Right lobe of liver (tissue), 4 donors: Measurements from ENCODE around the gene CFH.

ENCODE experiments used
- POLR2A ChIP-seq: fragments of 450-650 bp; IDR thresholded peaks from one replicate; pipeline ENCODE4 v1.6.1; 2017; ENCODE audit warnings: antibody characterized with exemption, mild to moderate bottlenecking
- TF ChIP-seq, protein P1 (sequence below), 4 donors: fragments of 200-600 bp in 3 of 4; fragments of 450-650 bp in 1 of 4; IDR thresholded peaks; one replicate each; pipeline versions ENCODE4 v1.5.1 to v1.8.0; 2016 to 2022; ENCODE audit warnings: antibody characterized with exemption in 4 of 4, mild to moderate bottlenecking in 2 of 4
- donor health status: DM: no; HTN: no; CAD: no.
- donor health status: DM: no; HTN: no; CAD: no.
- donor health status: DM: no; HTN: yes; CAD: no.

DNA sequence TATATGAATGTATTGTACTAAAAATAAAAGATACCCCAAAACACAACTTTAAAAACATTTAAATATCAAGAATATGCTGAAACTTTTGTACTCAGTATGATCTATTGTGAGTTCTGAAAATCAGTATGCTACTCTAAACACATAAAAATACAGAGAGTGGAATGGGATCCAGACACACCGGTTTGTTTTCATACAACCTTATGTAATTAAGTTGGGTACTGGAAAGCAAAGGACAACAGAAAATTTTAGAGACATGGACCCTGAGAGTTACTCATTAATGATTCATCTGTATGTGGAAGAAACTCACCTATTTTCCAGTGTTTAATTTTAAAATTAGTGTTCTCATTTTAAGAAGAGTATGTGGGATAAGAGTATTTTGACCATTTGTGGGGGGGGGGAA lies 121.9 kb downstream of the CFH start:
- TF ChIP-seq, protein P1, sequence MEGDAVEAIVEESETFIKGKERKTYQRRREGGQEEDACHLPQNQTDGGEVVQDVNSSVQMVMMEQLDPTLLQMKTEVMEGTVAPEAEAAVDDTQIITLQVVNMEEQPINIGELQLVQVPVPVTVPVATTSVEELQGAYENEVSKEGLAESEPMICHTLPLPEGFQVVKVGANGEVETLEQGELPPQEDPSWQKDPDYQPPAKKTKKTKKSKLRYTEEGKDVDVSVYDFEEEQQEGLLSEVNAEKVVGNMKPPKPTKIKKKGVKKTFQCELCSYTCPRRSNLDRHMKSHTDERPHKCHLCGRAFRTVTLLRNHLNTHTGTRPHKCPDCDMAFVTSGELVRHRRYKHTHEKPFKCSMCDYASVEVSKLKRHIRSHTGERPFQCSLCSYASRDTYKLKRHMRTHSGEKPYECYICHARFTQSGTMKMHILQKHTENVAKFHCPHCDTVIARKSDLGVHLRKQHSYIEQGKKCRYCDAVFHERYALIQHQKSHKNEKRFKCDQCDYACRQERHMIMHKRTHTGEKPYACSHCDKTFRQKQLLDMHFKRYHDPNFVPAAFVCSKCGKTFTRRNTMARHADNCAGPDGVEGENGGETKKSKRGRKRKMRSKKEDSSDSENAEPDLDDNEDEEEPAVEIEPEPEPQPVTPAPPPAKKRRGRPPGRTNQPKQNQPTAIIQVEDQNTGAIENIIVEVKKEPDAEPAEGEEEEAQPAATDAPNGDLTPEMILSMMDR (IDR thresholded peaks at IDR 0.05), result no peak
- TF ChIP-seq POLR2A, result no peak
